ENCODE measurements around the gene PEA15.
A peak's percentile ranks its signal among the peaks of the same experiment; 100 is the strongest.

Gene PEA15

GRCh38 chr1:160239582-160240299, 34.6 kb downstream of the PEA15 start:
- DNase-seq (ENCODE audit: low read depth, low spot score) = no peak

GRCh38 chr1:160243767-160244166, 38.6 kb downstream of the PEA15 start:
- no peak for DNase-seq (ENCODE audit: low read depth, low spot score)

- DNase-seq (ENCODE audit: low read depth, low spot score) = no peak
Measured at GRCh38 chr1:160244209-160244608, 39.0 kb downstream of the PEA15 start.

- no peak for DNase-seq (ENCODE audit: low read depth, low spot score)
Measured at GRCh38 chr1:160245434-160245833, 40.2 kb downstream of the PEA15 start.

GRCh38 chr1:160247053-160247452, 41.9 kb downstream of the PEA15 start:
- no peak for DNase-seq (ENCODE audit: low read depth, low spot score)

- DNase-seq (ENCODE audit: low read depth, low spot score) = no peak
Measured at GRCh38 chr1:160251011-160251410, 45.8 kb downstream of the PEA15 start.

- no peak for DNase-seq (ENCODE audit: low read depth, low spot score)
Measured at GRCh38 chr1:160251687-160252526, 46.7 kb downstream of the PEA15 start.

GRCh38 chr1:160255781-160256300, 50.7 kb downstream of the PEA15 start:
- DNase-seq (ENCODE audit: low read depth, low spot score) = no peak

- no peak for DNase-seq (ENCODE audit: low read depth, low spot score)
Measured at GRCh38 chr1:160256396-160257046, 51.3 kb downstream of the PEA15 start.

- DNase-seq (ENCODE audit: low read depth, low spot score) = no peak
Measured at GRCh38 chr1:160257411-160258015, 52.3 kb downstream of the PEA15 start.

- DNase-seq (ENCODE audit: low read depth, low spot score) = no peak
Measured at GRCh38 chr1:160258177-160258798, 53.1 kb downstream of the PEA15 start.

GRCh38 chr1:160260406-160261382, 55.5 kb downstream of the PEA15 start:
- DNase-seq (ENCODE audit: low read depth, low spot score) = no peak

GRCh38 chr1:160261556-160261892, 56.3 kb downstream of the PEA15 start:
- DNase-seq (ENCODE audit: low read depth, low spot score) = no peak

GRCh38 chr1:160261893-160262794, 57.0 kb downstream of the PEA15 start, which contains the start of gene DCAF8:
TSS of gene DCAF8 (minus strand) at chr1:160262549. CDS start at chr1:160244008, 18,541 bp downstream.
- peak; percentile 91 for DNase-seq (ENCODE audit: low read depth, low spot score)

GRCh38 chr1:160264795-160265307, 59.7 kb downstream of the PEA15 start:
- DNase-seq (ENCODE audit: low read depth, low spot score) = no peak
